HepG2 (cell line): ENCODE data around the gene TICAM2. TPM values are rescaled to one million over a fixed set of nuclear protein-coding genes. Genes with fewer than 3 reads are reported as not detected.

ENCODE experiments used
- ATAC-seq: fragments of 200-7000 bp; cut with Tn5 transposase; 3 replicates; pipeline ENCODE4 v1.9.1; 2020; ENCODE audit warnings: mild to moderate bottlenecking, moderate library complexity
- BruUV-seq: library from RNA; stranded (reverse); fragments of 400-500 nt; replicated peaks from 2 replicates; lab custom pipeline; 2021; lab: Mats Ljungman, UMichigan
- CTCF ChIA-PET: fragments of 300-600 bp; formaldehyde crosslinking; extraction: SDS; loops from one replicate; lab custom pipeline; 2021; ENCODE audit warnings: low total read pairs, inconsistent platforms, low intra/inter-chr PET ratio; lab: Yijun Ruan, JAX
- POLR2A ChIA-PET: fragments of 350-600 bp; sonication (Branson Sonifier 250); formaldehyde crosslinking; loops from one replicate; lab custom pipeline; 2020; ENCODE audit warnings: antibody characterized with exemption, inconsistent platforms; lab: Yijun Ruan, JAX
- DNase-seq: peaks from one replicate; pipeline ENCODE4 v3.0.0-alpha.2; 2015; ENCODE audit warnings: low spot score
- FAIRE-seq: peaks from 3 replicates; lab custom pipeline; 2011; peaks lifted over from hg19 to GRCh38; lab: Jason Lieb, UNC
- H2AFZ ChIP-seq: one replicate; pipeline ENCODE4 v1.6.1; 2011; ENCODE audit warnings: low read length, inconsistent platforms
- H3K27ac ChIP-seq: fragments of 300-600 bp; 3 replicates; pipeline ENCODE4 v1.8.0; 2011; ENCODE audit warnings: mixed run types, mild to moderate bottlenecking, mixed read lengths, low read length, inconsistent platforms; ENCODE audit not compliant: insufficient read depth; ENCODE audit errors: extremely low read length
- H3K27me3 ChIP-seq, 2 experiments: fragments of 200-600 bp in 1 of 2; 2 replicates in 1 of 2; 3 replicates in 1 of 2; pipeline versions ENCODE4 v1.6.0 to v1.8.0; 2011; ENCODE audit warnings: low read length in 2 of 2, mild to moderate bottlenecking in 2 of 2, moderate library complexity in 2 of 2, inconsistent platforms in 1 of 2; ENCODE audit not compliant: insufficient read depth in 2 of 2, control insufficient read depth in 1 of 2
- H3K36me3 ChIP-seq, 2 experiments: fragments of 200-600 bp in 1 of 2; replicated peaks in 1 of 2; 2 replicates in 1 of 2; 3 replicates in 1 of 2; pipeline versions ENCODE4 v1.5.1 to v1.8.0; 2011; ENCODE audit warnings: low read length in 2 of 2, inconsistent platforms in 1 of 2; ENCODE audit not compliant: insufficient read depth in 2 of 2, control insufficient read depth in 1 of 2
- H3K4me1 ChIP-seq: 2 replicates; pipeline ENCODE4 v1.5.1; 2012; ENCODE audit warnings: low read length, inconsistent platforms; ENCODE audit not compliant: insufficient read depth
- H3K4me2 ChIP-seq: 2 replicates; pipeline ENCODE4 v1.6.0; 2011; ENCODE audit warnings: low read depth, low read length, inconsistent platforms
- H3K4me3 ChIP-seq, 3 experiments: fragments of 200-600 bp in 1 of 3; sonication (generic), shearing (Covaris generic) in 1 of 3; replicated peaks in 1 of 3; 2 replicates each; pipeline ENCODE4 v1.5.1; 2011 to 2016; ENCODE audit warnings: low read length in 3 of 3, inconsistent platforms in 2 of 3, low read depth in 2 of 3, mild to moderate bottlenecking in 2 of 3, control low read depth in 1 of 3, mixed read lengths in 1 of 3; ENCODE audit not compliant: insufficient read depth in 1 of 3
- H3K79me2 ChIP-seq: one replicate; pipeline ENCODE4 v1.6.1; 2011; ENCODE audit warnings: low read length, inconsistent platforms; ENCODE audit not compliant: insufficient read depth
- H3K9ac ChIP-seq: 2 replicates; pipeline ENCODE4 v1.6.0; 2011; ENCODE audit warnings: mild to moderate bottlenecking, low read depth, low read length, inconsistent platforms; ENCODE audit not compliant: insufficient read depth
- H3K9me3 ChIP-seq: 2 replicates; pipeline ENCODE4 v1.5.1; 2012; ENCODE audit warnings: mild to moderate bottlenecking, low read length
- H4K20me1 ChIP-seq: 2 replicates; pipeline ENCODE4 v1.6.0; 2011; ENCODE audit warnings: inconsistent platforms, mild to moderate bottlenecking, low read length, moderate library complexity; ENCODE audit not compliant: insufficient read depth
- BRD4 ChIP-seq: sonication (generic); formaldehyde crosslinking; IDR thresholded peaks from 2 replicates; pipeline ENCODE4 v1.4.0; 2020; ENCODE audit warnings: missing genetic modification reagents
- ISX ChIP-seq: sonication (generic); formaldehyde crosslinking; conservative IDR thresholded peaks from 2 replicates; pipeline ENCODE4 v1.5.0; 2020; ENCODE audit warnings: missing genetic modification reagents
- KLF15 ChIP-seq: sonication (generic); formaldehyde crosslinking; IDR thresholded peaks from 2 replicates; pipeline ENCODE4 v1.8.1; 2023; ENCODE audit warnings: borderline replicate concordance, mild to moderate bottlenecking, inconsistent platforms, missing genetic modification reagents, mixed read lengths
- MED1 ChIP-seq: sonication (generic); formaldehyde crosslinking; IDR thresholded peaks from 2 replicates; pipeline ENCODE4 v1.4.0; 2020; ENCODE audit warnings: missing genetic modification reagents
- NR2C2 ChIP-seq: sonication (generic); formaldehyde crosslinking; IDR thresholded peaks from 2 replicates; pipeline ENCODE4 v1.4.0; 2020; ENCODE audit warnings: missing genetic modification reagents, mild to moderate bottlenecking, moderate library complexity, borderline replicate concordance
- NR2F1 ChIP-seq, 2 experiments: fragments of 450-650 bp in 1 of 2; formaldehyde crosslinking in 1 of 2; IDR thresholded peaks; 2 replicates each; pipeline versions ENCODE4 v1.5.0 to v1.6.1; 2016 to 2020; ENCODE audit warnings: mild to moderate bottlenecking in 1 of 2, missing compliant biosample characterization in 1 of 2, missing genetic modification reagents in 1 of 2, moderate library complexity in 1 of 2
- NR2F2 ChIP-seq: IDR thresholded peaks from 2 replicates; pipeline ENCODE4 v1.6.1; 2012; ENCODE audit warnings: low read depth, inconsistent platforms, borderline replicate concordance
- PRDM15 ChIP-seq: sonication (generic); formaldehyde crosslinking; IDR thresholded peaks from 2 replicates; pipeline ENCODE4 v1.4.0; 2020; ENCODE audit warnings: missing genetic modification reagents
- RNF2 ChIP-seq: fragments of 450-650 bp; conservative IDR thresholded peaks from 2 replicates; pipeline ENCODE4 v1.6.1; 2016; ENCODE audit warnings: low read depth
- SRSF1 ChIP-seq: fragments of 200-400 bp; formaldehyde crosslinking; optimal IDR thresholded peaks from 2 replicates; pipeline ENCODE3; 2017; ENCODE audit warnings: mild to moderate bottlenecking, low read depth, low read length, moderate library complexity
- TBX2 ChIP-seq: sonication (generic); formaldehyde crosslinking; IDR thresholded peaks from 2 replicates; pipeline ENCODE4 v1.5.0; 2020; ENCODE audit warnings: missing genetic modification reagents, mild to moderate bottlenecking, borderline replicate concordance
- TEAD3 ChIP-seq: optimal IDR thresholded peaks from 2 replicates; pipeline ENCODE3; 2016; ENCODE audit warnings: borderline replicate concordance
- ZNF264 ChIP-seq: sonication (generic); formaldehyde crosslinking; IDR thresholded peaks from 2 replicates; pipeline ENCODE4 v1.4.0; 2020; ENCODE audit warnings: missing genetic modification reagents
- ZNF788 ChIP-seq: sonication (generic); formaldehyde crosslinking; IDR thresholded peaks from 2 replicates; pipeline ENCODE4 v1.5.0; 2020; ENCODE audit warnings: mild to moderate bottlenecking, missing genetic modification reagents, borderline replicate concordance
- WGBS: methylation state at CpG from one replicate; pipeline ENCODE4 v1.1.6; 2017; ENCODE audit warnings: low lambda C conversion rate; 5-methylcytosine and 5-hydroxymethylcytosine counted together
- in situ Hi-C: cut with HindIII; loops from 2 replicates; pipeline ENCODE4 v1.10.0; 2017; ENCODE audit warnings: low pct_unique_long_range_greater_than_20kb; ENCODE audit not compliant: extremely low pct_ligation_motif_present
- intact Hi-C: fragments of 100-400 bp; cut with micrococcal nuclease; formaldehyde crosslinking; loops from one replicate; pipeline ENCODE4 v1.10.0; 2022; ENCODE audit not compliant: unreplicated experiment
- polyA plus RNA-seq, 8 experiments: library from polyadenylated mRNA; depleted of rRNA in 3 of 8; stranded (reverse) in 7 of 8; unstranded in 1 of 8; fragments of >200 nt; fragmentation: Illumina TruSeq in 4 of 8; extraction: Trizol in 4 of 8; gene quantifications; 2 replicates each; pipeline versions ENCODE4 v1.2.1 to v1.2.3, GENCODE V29; 2011 to 2016; ENCODE audit warnings: low read depth in 4 of 8, missing spikeins in 1 of 8, mixed read lengths in 1 of 8; ENCODE audit not compliant: insufficient read depth in 1 of 8
- total RNA-seq, 5 experiments: library from RNA; depleted of rRNA; stranded (reverse); fragments of >200 nt; fragmentation: Illumina TruSeq; extraction: Trizol; gene quantifications; 2 replicates each; pipeline ENCODE4 v1.2.3, GENCODE V29; 2016; ENCODE audit warnings: low read depth in 1 of 5
- TF ChIP-seq, protein P1 (sequence below): sonication (generic); formaldehyde crosslinking; IDR thresholded peaks from 2 replicates; pipeline ENCODE4 v1.4.0; 2020; ENCODE audit warnings: mild to moderate bottlenecking, missing genetic modification reagents

TICAM2 gene
- total and polyA plus RNA-seq, 2 of the 13 experiments (the other 11 are each of a cell fraction or from before 2014, with no cell fraction given): 0.04 TPM; not detected in 1

DNA sequence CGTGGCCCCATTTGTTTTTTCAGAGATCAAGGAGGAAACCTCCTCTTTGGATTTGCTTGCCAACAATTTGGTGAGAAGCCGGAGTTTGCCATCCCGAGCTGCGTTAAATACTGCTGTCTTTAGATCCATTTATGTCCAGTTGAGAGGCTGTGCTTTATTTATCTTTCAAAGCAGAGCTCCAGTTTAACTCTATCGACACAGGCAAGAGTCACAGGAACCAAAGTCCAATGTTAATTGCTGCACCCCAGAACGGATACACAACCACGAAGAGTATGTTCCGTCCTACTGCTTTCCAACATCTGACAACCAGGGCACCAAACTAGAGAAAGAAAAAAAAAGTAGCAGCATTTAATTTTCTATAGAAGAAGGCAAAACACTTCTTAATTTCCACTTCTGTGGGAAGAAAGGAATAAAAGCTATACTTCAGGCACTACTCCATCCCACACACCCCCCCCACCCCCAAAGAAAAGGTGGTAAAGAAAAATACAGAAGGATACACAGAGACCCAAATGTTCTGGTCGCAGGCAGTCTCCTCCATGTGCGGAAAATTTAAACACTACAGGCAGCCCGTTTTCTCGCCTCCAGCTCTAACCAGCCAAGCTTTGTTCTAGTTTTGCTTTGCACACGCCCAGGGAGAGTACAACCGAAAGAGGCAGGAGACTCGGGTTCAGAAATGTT is 58.8 kb downstream of the TICAM2 start (continued):
- TF ChIP-seq SRSF1: no peak
- no peak for TF ChIP-seq KLF15 (CRISPR knock-in tag)
- peak; percentile 47 for TF ChIP-seq TEAD3 (CRISPR knock-in tag)
- TF ChIP-seq MED1: peak; percentile 32; the same call in 1 of the 2 replicates
- TF ChIP-seq NR2F1 (CRISPR knock-in tag; IDR thresholded peaks at IDR 0.05): no peak

- H3K27ac ChIP-seq: peak overlapping the region; percentile 93
- peaks cover 55% of the 10 kb centered on the region for H4K20me1 ChIP-seq
- POLR2A ChIA-PET: interaction anchor here (0.9 to 2.3 kb wide), 3 partner anchors 15 to 287 kb away, joined by 3 to 7 read pairs (median 3); no protein-coding TSS in a partner anchor
Observed at GRCh38 chr5:115542651-115543364, 59.5 kb downstream of the TICAM2 start.

More at GRCh38 chr5:115542651-115543364, 59.5 kb downstream of the TICAM2 start:
- WGBS: 4% methylated on average over 7 of the region's 10 CpGs
- peak overlapping the region; percentile 87 to 93 (median 91) for H3K4me3 ChIP-seq
- CTCF ChIA-PET: no interaction called here
- peaks cover 0 to 3% of the 10 kb centered on the region in 2 experiments; a peak in 3 of 5 replicates for H3K36me3 ChIP-seq
- H3K27me3 ChIP-seq: no peaks in the 10 kb centered on the region; a peak in 1 of 5 replicates
- TF ChIP-seq, protein P1, sequence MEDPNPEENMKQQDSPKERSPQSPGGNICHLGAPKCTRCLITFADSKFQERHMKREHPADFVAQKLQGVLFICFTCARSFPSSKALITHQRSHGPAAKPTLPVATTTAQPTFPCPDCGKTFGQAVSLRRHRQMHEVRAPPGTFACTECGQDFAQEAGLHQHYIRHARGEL: no peak
- TF ChIP-seq PRDM15 (CRISPR knock-in tag) (0 out of 2 replicates have a peak, but pooled peaks have one; percentile 20), BRD4 (CRISPR knock-in tag) (0 out of 2 replicates have a peak, but pooled peaks have one; percentile 39), ISX (CRISPR knock-in tag) (no peak), NR2F2 (peak; percentile 24; the same call in 1 of the 2 replicates), ZNF264 (CRISPR knock-in tag) (0 out of 2 replicates have a peak, but pooled peaks have one; percentile 72), RNF2 (no peak), ZNF788 (CRISPR knock-in tag) (0 out of 2 replicates have a peak, but pooled peaks have one; percentile 38), TBX2 (CRISPR knock-in tag) (peak; percentile 25; the same call in 1 of the 2 replicates), NR2C2 (0 out of 2 replicates have a peak, but pooled peaks have one; percentile 6)
- H3K4me1 ChIP-seq: peaks cover 43% of the 10 kb centered on the region
- in situ Hi-C loops: loop anchor here (10.0 kb wide), 1 partner anchor 292 kb away; no protein-coding TSS in a partner anchor
- peaks cover 6% of the 10 kb centered on the region for H3K9me3 ChIP-seq
- FAIRE-seq: peak; percentile 50
- peaks cover 64% of the 10 kb centered on the region for H3K79me2 ChIP-seq
- no peak overlapping the region for H2AFZ ChIP-seq
- intact Hi-C loops: loop anchor here (5.0 kb wide), 1 partner anchor 299 kb away; the partner anchor contains the start of genes AP3S1 and ATG12
- peak overlapping the region; percentile 93 for H3K4me2 ChIP-seq
- no peak for DNase-seq
- ATAC-seq: no peak
- no TSS peak for BruUV-seq
- H3K9ac ChIP-seq: peak overlapping the region; percentile 95
